NOMO-1 treated with DMSO at 0.1 percent for 48 hours (cell line): ENCODE measurements around the gene ZNF264.
"Not testable (repeated sequence)": the region's sequence is repeated elsewhere in the genome, so short reads cannot be mapped to it uniquely, and the experiment has no call there.

Experiments
- DNase-seq: peaks from one replicate; lab custom pipeline; 2025; ENCODE audit not compliant: unreplicated experiment; lab: John Stamatoyannopoulos, UW

ZNF264 gene

DNA sequence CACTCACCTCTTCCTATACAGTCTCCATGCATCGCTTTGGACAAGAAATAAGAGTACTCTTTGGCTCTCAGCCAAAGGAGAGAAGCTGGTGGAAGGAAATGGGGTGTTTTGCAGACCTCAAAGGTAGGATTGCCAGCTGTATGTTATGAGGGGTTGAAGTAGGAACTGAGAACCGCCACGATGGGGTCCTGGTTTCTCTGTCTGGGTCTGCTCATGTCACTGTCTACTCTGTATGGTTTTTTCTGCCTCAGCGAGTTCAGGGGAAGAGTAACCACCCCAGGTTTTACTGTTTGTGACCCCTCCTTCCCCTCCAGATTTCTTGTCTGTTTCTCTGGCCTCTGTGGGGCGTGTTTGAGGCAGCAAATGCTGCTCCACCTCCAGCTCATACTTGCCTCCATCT lies 53.2 kb downstream of the ZNF264 start:
- DNase-seq, result no peak

DNA sequence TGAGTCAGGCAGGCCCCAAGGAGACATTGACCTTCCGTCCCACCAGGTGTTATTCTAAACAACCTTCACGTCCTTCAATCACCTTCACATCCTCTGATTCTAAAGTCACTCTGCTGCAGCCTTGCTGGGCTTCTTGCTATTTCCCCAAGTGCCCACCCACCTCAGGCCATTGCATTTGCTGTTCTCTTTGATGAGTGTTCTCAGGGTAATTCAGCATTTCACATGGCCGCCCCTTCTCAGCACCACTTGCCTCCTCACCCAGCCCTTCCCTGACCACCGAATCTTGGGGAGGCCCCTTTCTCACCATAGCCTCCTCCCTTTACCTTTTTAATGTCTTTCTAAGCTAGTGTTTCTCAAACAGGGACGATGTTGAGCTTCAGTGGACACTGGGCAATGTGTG lies 53.8 kb downstream of the ZNF264 start:
- DNase-seq, result no peak

- DNase-seq, result no peak
These were observed 54.7 kb downstream of the ZNF264 start for GRCh38 chr19:57245959-57246358.

- no peak for DNase-seq
These were observed 57.3 kb downstream of the ZNF264 start for GRCh38 chr19:57248646-57249045.

- no peak for DNase-seq
These were observed 58.0 kb downstream of the ZNF264 start for GRCh38 chr19:57249329-57249728.

GRCh38 chr19:57253767-57254166 lies 62.5 kb downstream of the ZNF264 start:
- not testable (repeated sequence) for DNase-seq

GRCh38 chr19:57262044-57262443 lies 70.7 kb downstream of the ZNF264 start:
- no peak for DNase-seq

DNA sequence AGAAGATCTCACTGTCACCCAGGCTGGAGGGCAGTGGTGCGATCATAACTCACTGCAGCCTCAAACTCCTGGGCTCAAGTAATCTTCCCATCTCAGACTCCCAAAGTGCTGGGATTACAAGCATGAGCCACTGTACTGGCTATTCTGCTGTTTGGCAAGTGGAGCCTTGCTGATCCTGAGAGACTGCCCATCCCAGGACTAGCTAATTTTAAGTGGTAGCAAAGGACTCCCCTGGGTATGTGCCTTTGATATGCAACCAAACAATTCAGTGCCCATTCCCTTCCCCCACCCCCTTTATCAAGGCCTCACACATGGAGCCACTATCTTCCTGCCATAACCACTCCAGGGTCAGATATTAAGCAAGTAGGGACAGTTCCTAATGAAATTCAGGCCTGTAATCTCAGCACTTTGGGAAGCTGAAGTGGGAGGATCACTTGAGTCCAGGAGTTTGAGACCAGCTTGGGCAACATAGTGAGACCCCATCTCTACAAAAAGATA lies 72.0 kb downstream of the ZNF264 start:
- no peak for DNase-seq

- DNase-seq, result no peak
These were observed 76.0 kb downstream of the ZNF264 start for GRCh38 chr19:57267291-57267690.

DNA sequence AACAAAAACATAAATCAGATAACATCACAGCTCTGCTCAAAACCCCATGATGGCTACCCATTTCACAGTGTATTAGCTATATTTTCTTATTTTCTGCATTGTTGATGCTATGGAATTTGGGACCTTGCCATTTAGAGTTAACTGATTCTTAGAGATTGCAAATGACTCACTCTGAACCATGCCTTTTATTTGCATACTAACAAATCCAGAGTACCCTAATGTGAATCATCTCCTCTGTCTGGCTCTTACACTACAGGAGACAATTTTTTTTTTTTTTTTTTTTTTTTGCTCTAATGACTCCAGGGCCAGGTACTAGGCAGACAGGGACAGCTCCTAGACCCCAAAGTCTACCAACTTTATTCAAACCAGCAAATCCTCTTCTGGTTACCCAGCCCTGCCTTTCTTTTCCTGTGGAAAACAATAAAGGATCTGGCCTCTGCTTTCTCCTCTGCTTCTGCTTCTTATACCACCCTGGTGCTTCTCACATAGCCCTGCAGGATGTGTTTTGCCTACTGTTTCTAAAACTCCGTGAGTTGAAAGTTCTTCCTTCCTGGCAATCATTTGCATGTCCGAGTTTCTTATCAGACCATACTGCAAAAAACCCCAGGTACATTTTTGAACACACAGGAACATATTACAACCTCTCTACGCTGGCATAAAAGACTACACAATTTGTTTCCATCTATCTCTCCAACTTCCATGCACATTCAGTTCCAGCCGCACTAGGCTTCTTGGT lies 78.4 kb downstream of the ZNF264 start:
- no peak for DNase-seq

- no peak for DNase-seq
These were observed 80.0 kb downstream of the ZNF264 start for GRCh38 chr19:57271280-57271679.
